HepG2 (cell line): Measurements from ENCODE around the gene PIK3R1. TPM values are rescaled to one million over a fixed set of nuclear protein-coding genes. Genes with fewer than 3 reads are reported as not detected.
A peak's percentile ranks its signal among the peaks of the same experiment; 100 is the strongest.

Experiments used
- AKAP8 ChIP-seq: sonication (generic); formaldehyde crosslinking; IDR thresholded peaks from 2 replicates; pipeline ENCODE4 v1.5.1; 2020; ENCODE audit warnings: mild to moderate bottlenecking, missing genetic modification reagents
- HOXA3 ChIP-seq: sonication (generic); formaldehyde crosslinking; IDR thresholded peaks from 2 replicates; pipeline ENCODE4 v1.5.0; 2020; ENCODE audit warnings: missing genetic modification reagents
- MEF2D ChIP-seq: sonication (generic); formaldehyde crosslinking; IDR thresholded peaks from 2 replicates; pipeline ENCODE4 v1.5.1; 2020; ENCODE audit warnings: mild to moderate bottlenecking, missing genetic modification reagents
- MXI1 ChIP-seq: IDR thresholded peaks from 3 replicates; pipeline ENCODE4 v1.6.1; 2012; ENCODE audit warnings: low read depth, low read length, inconsistent platforms, borderline replicate concordance
- NR2F1 ChIP-seq, 2 experiments: fragments of 450-650 bp in 1 of 2; formaldehyde crosslinking in 1 of 2; IDR thresholded peaks; 2 replicates each; pipeline versions ENCODE4 v1.5.0 to v1.6.1; 2016 to 2020; ENCODE audit warnings: mild to moderate bottlenecking in 1 of 2, missing compliant biosample characterization in 1 of 2, missing genetic modification reagents in 1 of 2, moderate library complexity in 1 of 2
- PAWR ChIP-seq: sonication (generic); formaldehyde crosslinking; IDR thresholded peaks from 2 replicates; pipeline ENCODE4 v1.4.0; 2020; ENCODE audit warnings: missing genetic modification reagents, mild to moderate bottlenecking, borderline replicate concordance
- RFX3 ChIP-seq: IDR thresholded peaks from 2 replicates; pipeline ENCODE4 v1.6.1; 2016; ENCODE audit warnings: missing biosample characterization, missing genetic modification reagents
- ZBTB7A ChIP-seq: sonication (generic); formaldehyde crosslinking; IDR thresholded peaks from 2 replicates; pipeline ENCODE4 v1.8.0; 2022; ENCODE audit warnings: mild to moderate bottlenecking, missing genetic modification reagents
- ZFP90 ChIP-seq: sonication (generic); formaldehyde crosslinking; IDR thresholded peaks from 2 replicates; pipeline ENCODE4 v1.8.0; 2022; ENCODE audit warnings: missing genetic modification reagents, mild to moderate bottlenecking, inconsistent platforms, borderline replicate concordance
- ZFX ChIP-seq: sonication (generic); formaldehyde crosslinking; IDR thresholded peaks from 2 replicates; pipeline ENCODE4 v1.4.0; 2020; ENCODE audit warnings: mild to moderate bottlenecking, low read depth, missing genetic modification reagents, moderate library complexity
- ZNF138 ChIP-seq: sonication (generic); formaldehyde crosslinking; IDR thresholded peaks from 2 replicates; pipeline ENCODE4 v1.5.0; 2020; ENCODE audit warnings: mild to moderate bottlenecking, low read depth, missing genetic modification reagents
- ZNF253 ChIP-seq: sonication (generic); formaldehyde crosslinking; IDR thresholded peaks from 2 replicates; pipeline ENCODE4 v1.8.0; 2022; ENCODE audit warnings: mild to moderate bottlenecking, missing genetic modification reagents, borderline replicate concordance
- ZNF432 ChIP-seq: sonication (generic); formaldehyde crosslinking; IDR thresholded peaks from 2 replicates; pipeline ENCODE4 v1.5.0; 2020; ENCODE audit warnings: missing genetic modification reagents, mild to moderate bottlenecking, borderline replicate concordance
- ZNF780A ChIP-seq: sonication (generic); formaldehyde crosslinking; IDR thresholded peaks from 2 replicates; pipeline ENCODE4 v1.8.0; 2022; ENCODE audit warnings: mild to moderate bottlenecking, missing genetic modification reagents, moderate library complexity
- polyA plus RNA-seq, 8 experiments: library from polyadenylated mRNA; depleted of rRNA in 3 of 8; stranded (reverse) in 7 of 8; unstranded in 1 of 8; fragments of >200 nt; fragmentation: Illumina TruSeq in 4 of 8; extraction: Trizol in 4 of 8; gene quantifications; 2 replicates each; pipeline versions ENCODE4 v1.2.1 to v1.2.3, GENCODE V29; 2011 to 2016; ENCODE audit warnings: low read depth in 4 of 8, missing spikeins in 1 of 8, mixed read lengths in 1 of 8; ENCODE audit not compliant: insufficient read depth in 1 of 8
- total RNA-seq, 5 experiments: library from RNA; depleted of rRNA; stranded (reverse); fragments of >200 nt; fragmentation: Illumina TruSeq; extraction: Trizol; gene quantifications; 2 replicates each; pipeline ENCODE4 v1.2.3, GENCODE V29; 2016; ENCODE audit warnings: low read depth in 1 of 5
- TF ChIP-seq, protein P1 (sequence below): sonication (generic); formaldehyde crosslinking; IDR thresholded peaks from 2 replicates; pipeline ENCODE4 v1.5.0; 2020; ENCODE audit warnings: mild to moderate bottlenecking, missing genetic modification reagents
- TF ChIP-seq, protein P2 (sequence below): IDR thresholded peaks from 2 replicates; pipeline ENCODE4 v1.6.1; 2016; ENCODE audit warnings: mild to moderate bottlenecking, missing biosample characterization, missing genetic modification reagents
- TF ChIP-seq, protein P3 (sequence below): sonication (generic); formaldehyde crosslinking; IDR thresholded peaks from 2 replicates; pipeline ENCODE4 v1.4.0; 2020; ENCODE audit warnings: missing genetic modification reagents, borderline replicate concordance
- TF ChIP-seq, protein P4 (sequence below), 2 experiments: sonication (generic) in 1 of 2; formaldehyde crosslinking in 1 of 2; IDR thresholded peaks; 2 replicates each; pipeline versions ENCODE4 v1.4.0 to v1.6.1; 2016 to 2020; ENCODE audit warnings: borderline replicate concordance in 1 of 2, low read depth in 1 of 2, mild to moderate bottlenecking in 1 of 2, missing genetic modification reagents in 1 of 2

The PIK3R1 gene
- total and polyA plus RNA-seq, 2 of the 13 experiments (the other 11 are each of a cell fraction or from before 2014, with no cell fraction given): 8.4 to 21.3 TPM

DNA sequence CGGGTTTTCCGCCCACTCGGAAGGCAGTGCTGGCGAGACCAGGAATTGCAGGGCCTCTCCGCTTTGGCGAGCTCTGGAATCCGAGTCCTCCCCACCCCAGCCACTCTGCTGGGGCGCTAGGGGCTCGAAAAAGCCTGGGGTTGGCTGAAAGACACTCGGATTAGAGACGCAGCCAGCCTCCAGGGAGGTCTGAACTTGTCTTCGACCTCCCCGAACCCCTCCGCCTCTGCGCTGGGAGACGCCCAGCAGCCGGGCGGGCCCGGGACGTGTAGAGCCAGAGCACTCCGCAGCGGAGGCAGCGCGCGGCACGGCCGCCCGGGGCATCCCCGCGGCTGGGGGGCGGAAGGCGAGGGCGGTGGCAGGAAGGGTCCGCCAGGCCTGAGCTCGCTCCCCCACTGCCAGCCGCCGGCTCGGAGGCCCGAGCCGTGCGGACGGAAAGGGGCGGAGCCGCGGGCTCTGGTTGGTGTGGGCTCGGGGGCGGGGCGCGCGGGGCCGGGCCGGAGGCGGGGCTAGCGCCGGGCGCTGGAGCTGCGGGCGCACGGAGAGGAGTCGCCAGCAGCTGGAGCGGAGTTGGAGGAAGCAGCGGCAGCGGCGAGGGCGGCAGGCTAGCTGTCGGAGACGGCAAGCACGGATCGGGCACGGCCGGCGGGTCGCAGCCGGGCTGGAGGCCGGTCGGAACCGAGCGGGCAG, at the start of gene PIK3R1 (continued):
- TF ChIP-seq, protein P1, sequence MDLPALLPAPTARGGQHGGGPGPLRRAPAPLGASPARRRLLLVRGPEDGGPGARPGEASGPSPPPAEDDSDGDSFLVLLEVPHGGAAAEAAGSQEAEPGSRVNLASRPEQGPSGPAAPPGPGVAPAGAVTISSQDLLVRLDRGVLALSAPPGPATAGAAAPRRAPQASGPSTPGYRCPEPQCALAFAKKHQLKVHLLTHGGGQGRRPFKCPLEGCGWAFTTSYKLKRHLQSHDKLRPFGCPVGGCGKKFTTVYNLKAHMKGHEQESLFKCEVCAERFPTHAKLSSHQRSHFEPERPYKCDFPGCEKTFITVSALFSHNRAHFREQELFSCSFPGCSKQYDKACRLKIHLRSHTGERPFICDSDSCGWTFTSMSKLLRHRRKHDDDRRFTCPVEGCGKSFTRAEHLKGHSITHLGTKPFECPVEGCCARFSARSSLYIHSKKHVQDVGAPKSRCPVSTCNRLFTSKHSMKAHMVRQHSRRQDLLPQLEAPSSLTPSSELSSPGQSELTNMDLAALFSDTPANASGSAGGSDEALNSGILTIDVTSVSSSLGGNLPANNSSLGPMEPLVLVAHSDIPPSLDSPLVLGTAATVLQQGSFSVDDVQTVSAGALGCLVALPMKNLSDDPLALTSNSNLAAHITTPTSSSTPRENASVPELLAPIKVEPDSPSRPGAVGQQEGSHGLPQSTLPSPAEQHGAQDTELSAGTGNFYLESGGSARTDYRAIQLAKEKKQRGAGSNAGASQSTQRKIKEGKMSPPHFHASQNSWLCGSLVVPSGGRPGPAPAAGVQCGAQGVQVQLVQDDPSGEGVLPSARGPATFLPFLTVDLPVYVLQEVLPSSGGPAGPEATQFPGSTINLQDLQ: no peak; the same call in 1 of the 2 replicates
- TF ChIP-seq, protein P2, sequence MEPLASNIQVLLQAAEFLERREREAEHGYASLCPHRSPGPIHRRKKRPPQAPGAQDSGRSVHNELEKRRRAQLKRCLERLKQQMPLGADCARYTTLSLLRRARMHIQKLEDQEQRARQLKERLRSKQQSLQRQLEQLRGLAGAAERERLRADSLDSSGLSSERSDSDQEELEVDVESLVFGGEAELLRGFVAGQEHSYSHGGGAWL (CRISPR knock-in tag): no peak
- TF ChIP-seq RFX3 (CRISPR knock-in tag): no peak
- TF ChIP-seq ZNF138 (CRISPR knock-in tag): peak; percentile 28; the same call in 1 of the 2 replicates
- peak; percentile 66; the same call in 1 of the 3 replicates for TF ChIP-seq MXI1
- no peak for TF ChIP-seq AKAP8 (CRISPR knock-in tag)
- TF ChIP-seq, protein P3, sequence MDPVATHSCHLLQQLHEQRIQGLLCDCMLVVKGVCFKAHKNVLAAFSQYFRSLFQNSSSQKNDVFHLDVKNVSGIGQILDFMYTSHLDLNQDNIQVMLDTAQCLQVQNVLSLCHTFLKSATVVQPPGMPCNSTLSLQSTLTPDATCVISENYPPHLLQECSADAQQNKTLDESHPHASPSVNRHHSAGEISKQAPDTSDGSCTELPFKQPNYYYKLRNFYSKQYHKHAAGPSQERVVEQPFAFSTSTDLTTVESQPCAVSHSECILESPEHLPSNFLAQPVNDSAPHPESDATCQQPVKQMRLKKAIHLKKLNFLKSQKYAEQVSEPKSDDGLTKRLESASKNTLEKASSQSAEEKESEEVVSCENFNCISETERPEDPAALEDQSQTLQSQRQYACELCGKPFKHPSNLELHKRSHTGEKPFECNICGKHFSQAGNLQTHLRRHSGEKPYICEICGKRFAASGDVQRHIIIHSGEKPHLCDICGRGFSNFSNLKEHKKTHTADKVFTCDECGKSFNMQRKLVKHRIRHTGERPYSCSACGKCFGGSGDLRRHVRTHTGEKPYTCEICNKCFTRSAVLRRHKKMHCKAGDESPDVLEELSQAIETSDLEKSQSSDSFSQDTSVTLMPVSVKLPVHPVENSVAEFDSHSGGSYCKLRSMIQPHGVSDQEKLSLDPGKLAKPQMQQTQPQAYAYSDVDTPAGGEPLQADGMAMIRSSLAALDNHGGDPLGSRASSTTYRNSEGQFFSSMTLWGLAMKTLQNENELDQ (CRISPR knock-in tag): no peak
- TF ChIP-seq ZFX (CRISPR knock-in tag): peak; percentile 96
- TF ChIP-seq ZBTB7A: peak; percentile 69; the same call in 1 of the 2 replicates
- TF ChIP-seq HOXA3 (CRISPR knock-in tag): peak; percentile 67
- TF ChIP-seq MEF2D (CRISPR knock-in tag): no peak
- no peak for TF ChIP-seq ZNF432 (CRISPR knock-in tag)
- no peak for TF ChIP-seq ZNF253 (CRISPR knock-in tag)
- no peak for TF ChIP-seq PAWR (CRISPR knock-in tag)
- TF ChIP-seq, protein P4, sequence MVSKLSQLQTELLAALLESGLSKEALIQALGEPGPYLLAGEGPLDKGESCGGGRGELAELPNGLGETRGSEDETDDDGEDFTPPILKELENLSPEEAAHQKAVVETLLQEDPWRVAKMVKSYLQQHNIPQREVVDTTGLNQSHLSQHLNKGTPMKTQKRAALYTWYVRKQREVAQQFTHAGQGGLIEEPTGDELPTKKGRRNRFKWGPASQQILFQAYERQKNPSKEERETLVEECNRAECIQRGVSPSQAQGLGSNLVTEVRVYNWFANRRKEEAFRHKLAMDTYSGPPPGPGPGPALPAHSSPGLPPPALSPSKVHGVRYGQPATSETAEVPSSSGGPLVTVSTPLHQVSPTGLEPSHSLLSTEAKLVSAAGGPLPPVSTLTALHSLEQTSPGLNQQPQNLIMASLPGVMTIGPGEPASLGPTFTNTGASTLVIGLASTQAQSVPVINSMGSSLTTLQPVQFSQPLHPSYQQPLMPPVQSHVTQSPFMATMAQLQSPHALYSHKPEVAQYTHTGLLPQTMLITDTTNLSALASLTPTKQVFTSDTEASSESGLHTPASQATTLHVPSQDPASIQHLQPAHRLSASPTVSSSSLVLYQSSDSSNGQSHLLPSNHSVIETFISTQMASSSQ (IDR thresholded peaks at IDR 0.05; ENCODE audit: low read depth): no peak
- TF ChIP-seq, protein P4 (CRISPR knock-in tag; IDR thresholded peaks at IDR 0.05; ENCODE audit: borderline replicate concordance): peak; percentile 43; the same call in 1 of the 2 replicates
- 0 out of 4 replicates have a peak, but pooled peaks of 1 of the 2 experiments have one; percentile 33 for TF ChIP-seq NR2F1 (CRISPR knock-in tag; IDR thresholded peaks at IDR 0.05)
- TF ChIP-seq ZFP90 (CRISPR knock-in tag): peak; percentile 52; the same call in 1 of the 2 replicates
- peak; percentile 36; the same call in 1 of the 2 replicates for TF ChIP-seq ZNF780A (CRISPR knock-in tag)
